OCI-LY1 (cell line): ENCODE data around the gene TNNT3.

ENCODE experiments used
- CTCF ChIP-seq: fragments of 200-600 bp; sonication (generic), shearing (Covaris generic); IDR thresholded peaks from 2 replicates; pipeline ENCODE4 v1.5.1; 2017; ENCODE audit warnings: mild to moderate bottlenecking, antibody characterized with exemption, low read length, moderate library complexity, mixed read lengths
- EZH2 ChIP-seq: fragments of 200-600 bp; sonication (generic), shearing (Covaris generic); IDR thresholded peaks from 2 replicates; pipeline ENCODE4 v1.8.0; 2017; ENCODE audit warnings: borderline replicate concordance, mixed run types, mild to moderate bottlenecking, antibody characterized with exemption, low read length, moderate library complexity, mixed read lengths

DNA sequence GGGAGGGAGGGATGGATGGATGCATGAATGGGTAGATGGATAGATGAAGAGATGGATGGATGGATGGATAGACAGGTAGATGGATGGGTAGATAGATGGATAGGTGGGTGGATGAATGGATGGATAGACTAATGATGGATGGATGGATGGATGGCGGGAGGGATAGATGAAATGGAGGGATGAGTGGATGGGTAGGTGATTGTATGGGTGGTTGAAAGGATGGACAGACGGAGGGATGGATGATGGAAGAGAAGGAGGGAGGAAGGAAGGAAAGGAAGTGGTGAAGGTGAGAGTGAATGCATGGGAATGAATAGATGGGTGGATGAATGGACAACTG is 3.7 kb upstream of the TNNT3 start:
- TF ChIP-seq CTCF (no peak), EZH2 (no peak)
